Colonic mucosa (tissue), 4 donors: ENCODE data around the gene CCSER1. TPM values are rescaled to one million over a fixed set of nuclear protein-coding genes. Genes with fewer than 3 reads are reported as not detected.

Source experiments
- DNase-seq: peaks from one replicate; pipeline ENCODE4 v3.0.0-alpha.2; 2020
- H3K27ac ChIP-seq: fragments of 200-600 bp; one replicate; pipeline ENCODE4 v1.8.0; 2021
- H3K27me3 ChIP-seq: fragments of 200-600 bp; one replicate; pipeline ENCODE4 v1.8.0; 2021
- H3K36me3 ChIP-seq: fragments of 200-600 bp; one replicate; pipeline ENCODE4 v1.8.0; 2021
- H3K4me1 ChIP-seq: fragments of 200-600 bp; one replicate; pipeline ENCODE4 v1.8.0; 2021; ENCODE audit warnings: mild to moderate bottlenecking
- H3K4me3 ChIP-seq: fragments of 200-600 bp; one replicate; pipeline ENCODE4 v1.8.0; 2021
- H3K9ac ChIP-seq, 2 donors: one replicate each; pipeline ENCODE4 v1.7.0; 2013; ENCODE audit warnings: control low read depth in 2 of 2, low read depth in 2 of 2, low read length in 2 of 2
- H3K9me3 ChIP-seq: fragments of 200-600 bp; one replicate; pipeline ENCODE4 v1.8.0; 2021
- intact Hi-C: fragments of 100-400 bp; cut with DNase I; formaldehyde crosslinking; loops from one replicate; pipeline ENCODE4 v1.14.1; 2022
- total RNA-seq, 2 donors: library from RNA; stranded (reverse); fragmentation: NEBNext Ultra II Directional in 1 of 2; extraction: Animal tissue kit (Norgen Biotek cat#: 25700) in 1 of 2; gene quantifications; one replicate each; pipeline ENCODE4 v1.2.1, GENCODE V29; 2021
- TF ChIP-seq, protein P1 (sequence below): fragments of 200-600 bp; IDR thresholded peaks from one replicate; pipeline ENCODE4 v1.8.0; 2022; ENCODE audit warnings: antibody characterized with exemption, mild to moderate bottlenecking
- donor health status: healthy.
- donor health status: DM: no; HTN: no; CAD: no.
- donor health status: DM: no; HTN: no; CAD: no.

Gene CCSER1
- total RNA-seq, 2 donors from 2014 or later, result 11.2 to 13.4 TPM

DNA sequence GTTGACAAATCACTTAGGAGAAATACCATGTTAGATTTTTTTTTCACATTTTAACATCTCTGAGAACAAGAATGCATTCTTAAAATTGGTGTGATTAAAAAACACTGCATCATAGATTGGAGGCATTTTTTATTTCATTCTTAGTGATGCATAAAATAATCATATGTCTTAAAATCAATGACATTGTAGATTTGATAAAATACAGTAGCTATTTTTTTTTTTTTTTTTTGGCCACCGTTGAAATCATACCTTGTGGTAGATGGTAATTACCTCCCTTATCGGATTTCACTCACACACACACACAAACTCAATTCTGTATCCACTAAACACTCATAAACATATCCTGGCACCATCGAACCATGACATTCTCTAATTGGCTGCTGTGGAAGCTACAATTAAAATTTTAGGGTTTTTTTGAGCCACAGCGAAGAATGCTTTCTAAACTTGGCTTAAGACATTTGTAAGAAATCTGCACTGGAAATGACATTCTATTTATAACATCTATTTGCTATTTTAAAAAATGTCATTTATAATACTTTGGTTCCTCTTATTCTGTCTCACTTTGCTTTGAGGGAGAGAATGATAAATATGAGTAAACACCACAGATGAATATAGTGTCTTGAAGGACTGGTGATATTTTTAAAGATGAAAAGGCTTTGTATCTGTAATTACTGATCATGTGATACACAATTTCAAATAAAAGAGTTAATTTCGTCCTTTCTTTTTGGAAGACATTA, 60.1 kb downstream of the CCSER1 start:
- no peak overlapping the region for H3K9ac ChIP-seq
- H3K9me3 ChIP-seq, result no peaks in the 10 kb centered on the region
- intact Hi-C loops, result no loop called here
- no peak for DNase-seq
- no peak overlapping the region for H3K4me3 ChIP-seq
- no peak overlapping the region for H3K27ac ChIP-seq
- H3K36me3 ChIP-seq, result no peaks in the 10 kb centered on the region
- no peaks in the 10 kb centered on the region for H3K27me3 ChIP-seq
- TF ChIP-seq, protein P1, sequence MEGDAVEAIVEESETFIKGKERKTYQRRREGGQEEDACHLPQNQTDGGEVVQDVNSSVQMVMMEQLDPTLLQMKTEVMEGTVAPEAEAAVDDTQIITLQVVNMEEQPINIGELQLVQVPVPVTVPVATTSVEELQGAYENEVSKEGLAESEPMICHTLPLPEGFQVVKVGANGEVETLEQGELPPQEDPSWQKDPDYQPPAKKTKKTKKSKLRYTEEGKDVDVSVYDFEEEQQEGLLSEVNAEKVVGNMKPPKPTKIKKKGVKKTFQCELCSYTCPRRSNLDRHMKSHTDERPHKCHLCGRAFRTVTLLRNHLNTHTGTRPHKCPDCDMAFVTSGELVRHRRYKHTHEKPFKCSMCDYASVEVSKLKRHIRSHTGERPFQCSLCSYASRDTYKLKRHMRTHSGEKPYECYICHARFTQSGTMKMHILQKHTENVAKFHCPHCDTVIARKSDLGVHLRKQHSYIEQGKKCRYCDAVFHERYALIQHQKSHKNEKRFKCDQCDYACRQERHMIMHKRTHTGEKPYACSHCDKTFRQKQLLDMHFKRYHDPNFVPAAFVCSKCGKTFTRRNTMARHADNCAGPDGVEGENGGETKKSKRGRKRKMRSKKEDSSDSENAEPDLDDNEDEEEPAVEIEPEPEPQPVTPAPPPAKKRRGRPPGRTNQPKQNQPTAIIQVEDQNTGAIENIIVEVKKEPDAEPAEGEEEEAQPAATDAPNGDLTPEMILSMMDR, result no peak
- H3K4me1 ChIP-seq, result no peaks in the 10 kb centered on the region

DNA sequence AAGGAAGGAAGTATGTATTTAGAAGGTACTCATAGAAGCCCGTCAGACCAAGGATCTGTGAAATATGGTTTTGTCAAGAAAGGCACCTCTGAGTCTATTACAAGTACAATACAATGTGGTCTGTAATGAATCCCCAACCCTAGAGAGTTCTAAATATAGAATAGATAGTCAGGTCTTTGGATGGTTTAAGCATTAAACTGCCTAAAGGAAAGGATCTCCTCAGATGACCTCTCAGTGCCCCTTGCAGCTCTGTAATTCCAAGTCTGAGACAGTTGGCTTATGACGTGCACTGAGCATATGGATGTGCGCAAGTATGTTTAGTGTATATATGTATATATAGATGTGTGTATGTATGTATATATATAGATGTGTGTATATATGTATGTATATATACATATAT, 62.0 kb downstream of the CCSER1 start:
- Histone ChIP-seq H3K27ac (no peak overlapping the region), H3K4me1 (no peaks in the 10 kb centered on the region)

DNA sequence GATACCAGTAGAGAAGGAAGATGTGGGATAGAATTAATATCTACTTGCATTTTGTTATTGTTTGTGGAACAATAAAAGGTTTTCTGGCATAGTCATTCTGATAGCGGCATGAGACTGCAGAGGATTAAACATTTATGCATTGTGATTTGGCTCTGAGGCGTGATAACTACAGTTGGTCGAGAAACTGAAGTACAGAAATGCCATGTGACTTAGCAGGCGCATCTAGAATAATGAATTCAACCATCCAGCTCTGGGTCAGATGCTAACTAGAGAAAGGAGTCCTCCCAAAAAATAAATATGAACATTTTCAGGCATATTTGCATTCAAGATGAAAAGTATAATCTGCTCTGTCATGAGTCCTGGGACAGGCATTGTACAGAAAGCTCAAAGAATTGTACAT, 62.8 kb downstream of the CCSER1 start:
- Histone ChIP-seq H3K27me3 (no peaks in the 10 kb centered on the region), H3K9ac (no peak overlapping the region), H3K4me3 (no peak overlapping the region), H3K36me3 (no peaks in the 10 kb centered on the region), H3K9me3 (no peaks in the 10 kb centered on the region), H3K27ac (no peak overlapping the region), H3K4me1 (no peaks in the 10 kb centered on the region)
- no peak for DNase-seq
- TF ChIP-seq, protein P1, result no peak
- intact Hi-C loops, result no loop called here

More for the DNA sequence above, 62.0 kb downstream of the CCSER1 start:
- TF ChIP-seq, protein P1, result no peak
- no peak for DNase-seq
- no peak overlapping the region for H3K9ac ChIP-seq
- no peaks in the 10 kb centered on the region for H3K36me3 ChIP-seq
- no peak overlapping the region for H3K4me3 ChIP-seq
- no peaks in the 10 kb centered on the region for H3K9me3 ChIP-seq
- intact Hi-C loops, result no loop called here
- H3K27me3 ChIP-seq, result no peaks in the 10 kb centered on the region

DNA sequence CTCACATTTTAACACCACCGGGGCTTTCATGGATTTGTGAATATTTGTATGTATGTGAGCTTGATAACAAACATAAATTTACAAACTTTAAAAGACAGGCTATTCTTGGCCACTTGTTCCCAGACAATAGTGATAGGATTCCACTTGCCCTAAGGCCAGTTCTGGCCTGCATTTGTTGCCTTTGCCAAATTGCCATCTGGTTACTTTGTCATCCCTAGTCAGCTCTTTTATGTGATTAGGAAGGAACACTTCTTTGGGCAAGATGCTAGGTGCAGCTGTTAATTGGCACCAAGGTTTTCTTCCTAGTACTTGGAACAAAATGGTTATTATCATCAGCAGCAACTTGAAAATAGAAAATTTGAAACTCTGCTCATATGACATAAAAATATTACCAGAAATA, 63.3 kb downstream of the CCSER1 start:
- Histone ChIP-seq H3K9ac (no peak overlapping the region), H3K36me3 (no peaks in the 10 kb centered on the region), H3K27me3 (no peaks in the 10 kb centered on the region), H3K27ac (no peak overlapping the region), H3K4me3 (no peak overlapping the region), H3K4me1 (no peaks in the 10 kb centered on the region), H3K9me3 (no peaks in the 10 kb centered on the region)
- intact Hi-C loops, result no loop called here
- no peak for DNase-seq
- TF ChIP-seq, protein P1, result no peak

DNA sequence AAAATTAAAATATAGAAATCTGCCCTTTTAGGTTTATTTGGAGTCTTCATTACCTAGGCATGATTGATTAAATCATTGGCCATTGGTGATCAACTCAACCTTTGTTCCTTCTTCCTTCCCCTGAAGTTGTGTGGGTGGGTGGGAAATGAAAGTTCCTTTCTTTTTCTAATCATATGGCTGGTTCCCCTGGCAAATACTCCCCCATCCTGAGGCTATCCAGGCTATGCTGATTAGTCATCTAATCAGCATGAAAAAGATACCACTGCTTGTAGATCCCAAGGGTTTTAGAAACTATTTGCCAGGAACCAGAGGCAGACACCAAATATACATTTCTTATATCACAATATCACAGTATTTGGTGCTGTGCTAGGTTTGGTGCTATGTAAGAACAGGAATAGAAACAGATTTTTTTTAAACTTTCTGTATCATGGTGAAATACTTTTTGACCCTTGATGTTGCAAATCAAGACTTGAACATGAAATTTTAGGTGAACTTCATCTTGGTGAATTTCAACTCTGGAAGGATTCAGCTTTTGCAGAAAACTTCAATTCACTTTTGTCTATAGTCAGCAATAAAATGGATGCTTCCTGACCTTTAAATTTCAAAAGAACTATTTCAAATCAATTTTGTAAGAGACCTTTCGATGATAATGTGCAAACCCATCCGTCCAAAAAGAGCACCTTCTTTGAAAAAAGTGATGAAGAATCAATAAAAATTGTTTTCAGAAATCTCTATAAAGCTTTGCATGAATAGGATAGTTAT, 71.1 kb downstream of the CCSER1 start:
- intact Hi-C loops, result no loop called here
- H3K9ac ChIP-seq, result no peak overlapping the region
- H3K27me3 ChIP-seq, result no peaks in the 10 kb centered on the region
- H3K4me1 ChIP-seq, result no peaks in the 10 kb centered on the region
- TF ChIP-seq, protein P1, result no peak
- DNase-seq, result no peak
- no peak overlapping the region for H3K27ac ChIP-seq
- H3K4me3 ChIP-seq, result no peak overlapping the region
- H3K36me3 ChIP-seq, result no peaks in the 10 kb centered on the region
- no peaks in the 10 kb centered on the region for H3K9me3 ChIP-seq
